Muscle layer of colon (tissue), 2 donors: ENCODE measurements around the gene SVIL.
"Not testable (repeated sequence)": the region's sequence is repeated elsewhere in the genome, so short reads cannot be mapped to it uniquely, and the experiment has no call there.

Experiments
- H3K27ac ChIP-seq: one replicate; pipeline ENCODE4 v1.7.0; 2013; ENCODE audit warnings: low read depth, mild to moderate bottlenecking, low read length, moderate library complexity
- H3K27me3 ChIP-seq, 2 donors: one replicate each; pipeline ENCODE4 v1.7.0; 2013; ENCODE audit warnings: low read length in 2 of 2, mild to moderate bottlenecking in 2 of 2; ENCODE audit not compliant: insufficient read depth in 2 of 2, control insufficient read depth in 1 of 2
- H3K36me3 ChIP-seq: one replicate; pipeline ENCODE4 v1.7.0; 2013; ENCODE audit warnings: mild to moderate bottlenecking, low read length; ENCODE audit not compliant: insufficient read depth
- H3K4me1 ChIP-seq: one replicate; pipeline ENCODE4 v1.7.0; 2013; ENCODE audit warnings: mild to moderate bottlenecking, low read length; ENCODE audit not compliant: insufficient read depth
- H3K4me3 ChIP-seq, 2 donors: one replicate each; pipeline ENCODE4 v1.7.0; 2013; ENCODE audit warnings: low read length in 2 of 2, low read depth in 1 of 2, mild to moderate bottlenecking in 1 of 2, moderate library complexity in 1 of 2
- H3K9ac ChIP-seq: one replicate; pipeline ENCODE4 v1.7.0; 2013; ENCODE audit warnings: low read length
- H3K9me3 ChIP-seq: one replicate; pipeline ENCODE4 v1.7.0; 2013; ENCODE audit warnings: mild to moderate bottlenecking, low read length
- donor health status: abdominal sarcoma.
- donor health status: Adenocarcinoma of cecum.

SVIL gene

GRCh38 chr10:29584436-29584835 lies 50.3 kb downstream of the SVIL start:
- H3K4me1 ChIP-seq, result peaks cover 57% of the 10 kb centered on the region
- no peak overlapping the region for H3K4me3 ChIP-seq
- H3K9me3 ChIP-seq, result no peaks in the 10 kb centered on the region
- H3K36me3 ChIP-seq, result peaks cover 10% of the 10 kb centered on the region
- H3K27me3 ChIP-seq, result no peaks in the 10 kb centered on the region
- no peak overlapping the region for H3K9ac ChIP-seq
- no peak overlapping the region for H3K27ac ChIP-seq

- Histone ChIP-seq H3K4me1 (peaks cover 50% of the 10 kb centered on the region), H3K4me3 (no peak overlapping the region), H3K36me3 (peaks cover 15% of the 10 kb centered on the region), H3K9ac (no peak overlapping the region), H3K27me3 (no peaks in the 10 kb centered on the region), H3K27ac (no peak overlapping the region), H3K9me3 (no peaks in the 10 kb centered on the region)
Measured at GRCh38 chr10:29583674-29584073, 51.1 kb downstream of the SVIL start.

GRCh38 chr10:29582769-29583168 lies 52.0 kb downstream of the SVIL start:
- H3K9ac ChIP-seq, H3K27me3 ChIP-seq, H3K4me3 ChIP-seq, H3K9me3 ChIP-seq, H3K27ac ChIP-seq: not testable (repeated sequence)
- Histone ChIP-seq H3K4me1 (peaks cover 43% of the 10 kb centered on the region), H3K36me3 (peaks cover 15% of the 10 kb centered on the region)

GRCh38 chr10:29579455-29579970 lies 55.3 kb downstream of the SVIL start:
- no peak overlapping the region for H3K27ac ChIP-seq
- H3K36me3 ChIP-seq, result peaks cover 19% of the 10 kb centered on the region
- no peaks in the 10 kb centered on the region for H3K27me3 ChIP-seq
- H3K4me3 ChIP-seq, result no peak overlapping the region
- no peak overlapping the region for H3K9ac ChIP-seq
- H3K4me1 ChIP-seq, result peaks cover 17% of the 10 kb centered on the region
- no peaks in the 10 kb centered on the region for H3K9me3 ChIP-seq

GRCh38 chr10:29578457-29578856 lies 56.3 kb downstream of the SVIL start:
- H3K4me1 ChIP-seq, result peaks cover 9% of the 10 kb centered on the region
- no peak overlapping the region for H3K4me3 ChIP-seq
- H3K9ac ChIP-seq, result no peak overlapping the region
- H3K27ac ChIP-seq, result no peak overlapping the region
- no peaks in the 10 kb centered on the region for H3K27me3 ChIP-seq
- no peaks in the 10 kb centered on the region for H3K9me3 ChIP-seq
- H3K36me3 ChIP-seq, result peaks cover 27% of the 10 kb centered on the region

- peaks cover 21% of the 10 kb centered on the region for H3K36me3 ChIP-seq
- H3K9me3 ChIP-seq, result no peaks in the 10 kb centered on the region
- no peak overlapping the region for H3K9ac ChIP-seq
- H3K4me1 ChIP-seq, result peaks cover 6% of the 10 kb centered on the region
- H3K27me3 ChIP-seq, result no peaks in the 10 kb centered on the region
- H3K27ac ChIP-seq, result no peak overlapping the region
- H3K4me3 ChIP-seq, result no peak overlapping the region
Measured at GRCh38 chr10:29576681-29577080, 58.1 kb downstream of the SVIL start.

- Histone ChIP-seq H3K4me3 (no peak overlapping the region), H3K27ac (no peak overlapping the region), H3K9ac (no peak overlapping the region), H3K36me3 (peaks cover 21% of the 10 kb centered on the region), H3K27me3 (no peaks in the 10 kb centered on the region), H3K4me1 (peaks cover 22% of the 10 kb centered on the region), H3K9me3 (no peaks in the 10 kb centered on the region)
Measured at GRCh38 chr10:29575098-29575455, 59.7 kb downstream of the SVIL start.

- H3K9me3 ChIP-seq, H3K9ac ChIP-seq, H3K27me3 ChIP-seq, H3K4me3 ChIP-seq, H3K27ac ChIP-seq: not testable (repeated sequence)
- H3K36me3 ChIP-seq, result peaks cover 17% of the 10 kb centered on the region
- H3K4me1 ChIP-seq, result peaks cover 29% of the 10 kb centered on the region
Measured at GRCh38 chr10:29574212-29575097, 60.3 kb downstream of the SVIL start.

- not testable (repeated sequence) for H3K27ac ChIP-seq, H3K4me3 ChIP-seq, H3K27me3 ChIP-seq, H3K9me3 ChIP-seq, H3K9ac ChIP-seq
- peaks cover 48% of the 10 kb centered on the region for H3K4me1 ChIP-seq
- peaks cover 15% of the 10 kb centered on the region for H3K36me3 ChIP-seq
Measured at GRCh38 chr10:29570248-29570647, 64.5 kb downstream of the SVIL start.

GRCh38 chr10:29569795-29570194 lies 65.0 kb downstream of the SVIL start:
- H3K9ac ChIP-seq, result no peak overlapping the region
- H3K9me3 ChIP-seq, result no peaks in the 10 kb centered on the region
- no peak overlapping the region for H3K27ac ChIP-seq
- H3K4me1 ChIP-seq, result peaks cover 48% of the 10 kb centered on the region
- no peaks in the 10 kb centered on the region for H3K27me3 ChIP-seq
- peaks cover 15% of the 10 kb centered on the region for H3K36me3 ChIP-seq
- H3K4me3 ChIP-seq, result no peak overlapping the region

GRCh38 chr10:29567003-29567402 lies 67.8 kb downstream of the SVIL start:
- Histone ChIP-seq H3K4me3 (no peak overlapping the region), H3K9me3 (no peaks in the 10 kb centered on the region), H3K36me3 (peaks cover 14% of the 10 kb centered on the region), H3K4me1 (peaks cover 48% of the 10 kb centered on the region), H3K9ac (no peak overlapping the region), H3K27me3 (no peaks in the 10 kb centered on the region), H3K27ac (no peak overlapping the region)

- Histone ChIP-seq H3K4me1 (peaks cover 45% of the 10 kb centered on the region), H3K36me3 (peaks cover 22% of the 10 kb centered on the region)
- H3K27me3 ChIP-seq, H3K4me3 ChIP-seq, H3K9me3 ChIP-seq, H3K27ac ChIP-seq, H3K9ac ChIP-seq: not testable (repeated sequence)
Measured at GRCh38 chr10:29566209-29566608, 68.6 kb downstream of the SVIL start.
